GM19372 (cell line): ENCODE results near the gene TICAM1.
"Not testable (repeated sequence)": the region's sequence is repeated elsewhere in the genome, so short reads cannot be mapped to it uniquely, and the experiment has no call there.

Experiments
- ATAC-seq: cut with Tn5 transposase; IDR thresholded peaks from one replicate; pipeline ENCODE4 v1.9.1; 2021; ENCODE audit warnings: mild to moderate bottlenecking, low read depth, moderate library complexity; ENCODE audit not compliant: unreplicated experiment

Gene TICAM1

DNA sequence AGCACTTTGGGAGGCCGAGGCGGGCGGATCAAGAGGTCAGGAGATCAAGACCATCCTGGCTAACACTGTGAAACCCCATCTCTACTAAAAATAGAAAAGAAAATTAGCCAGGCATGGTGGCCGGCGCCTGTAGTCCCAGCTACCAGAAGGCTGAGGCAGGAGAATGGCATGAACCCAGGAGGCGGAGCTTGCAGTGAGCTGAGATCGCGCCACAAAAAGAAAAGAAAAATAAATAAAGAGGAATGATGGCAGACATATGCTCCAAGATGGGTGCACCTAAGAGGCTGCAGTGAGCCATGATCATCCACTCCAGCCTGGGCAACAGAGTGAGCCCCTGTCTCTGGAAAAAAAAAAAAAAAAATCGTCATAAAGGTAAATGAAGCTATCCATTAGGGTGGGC, 14.5 kb upstream of the TICAM1 start:
- ATAC-seq: not testable (repeated sequence)

DNA sequence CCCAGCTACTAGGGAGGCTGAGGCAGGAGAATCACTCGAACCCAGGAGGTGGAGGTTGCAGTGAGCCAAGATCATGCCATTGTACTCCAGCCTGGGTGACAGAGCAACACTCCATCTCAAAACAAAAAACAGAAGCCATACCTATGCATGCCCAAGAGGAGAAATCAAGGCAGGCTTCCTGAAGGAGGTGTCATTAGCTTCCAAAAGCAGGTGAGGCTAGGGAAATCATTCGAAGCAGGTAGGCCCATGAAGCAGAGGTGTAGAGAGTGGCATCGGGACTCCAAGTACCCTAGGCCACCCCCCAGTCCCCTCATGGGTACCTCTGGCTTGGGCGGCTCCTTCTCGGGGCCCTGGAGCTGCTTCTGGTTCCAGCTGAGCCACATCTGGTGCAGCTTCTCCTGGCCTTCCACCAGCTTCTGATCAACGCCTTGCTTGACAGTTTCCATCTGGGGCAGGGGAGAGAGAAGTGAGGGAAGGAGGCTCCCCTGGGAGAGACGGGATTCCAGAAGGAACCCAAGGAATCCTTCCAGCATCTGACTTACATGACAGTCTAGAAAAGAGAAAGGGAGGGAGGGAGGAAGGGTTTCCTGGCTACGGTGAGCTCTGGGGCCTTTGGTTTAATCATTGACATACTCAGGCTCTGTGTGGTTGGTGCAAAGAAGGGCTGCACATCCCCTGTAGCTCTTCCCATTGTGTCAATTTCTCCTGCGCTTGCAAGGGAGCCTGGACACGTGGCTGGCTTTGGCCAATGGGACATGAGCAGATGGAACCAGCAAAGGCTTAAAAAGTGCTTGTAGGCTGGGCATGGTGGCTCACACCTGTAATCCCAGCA, 13.1 kb upstream of the TICAM1 start:
- no peak for ATAC-seq

DNA sequence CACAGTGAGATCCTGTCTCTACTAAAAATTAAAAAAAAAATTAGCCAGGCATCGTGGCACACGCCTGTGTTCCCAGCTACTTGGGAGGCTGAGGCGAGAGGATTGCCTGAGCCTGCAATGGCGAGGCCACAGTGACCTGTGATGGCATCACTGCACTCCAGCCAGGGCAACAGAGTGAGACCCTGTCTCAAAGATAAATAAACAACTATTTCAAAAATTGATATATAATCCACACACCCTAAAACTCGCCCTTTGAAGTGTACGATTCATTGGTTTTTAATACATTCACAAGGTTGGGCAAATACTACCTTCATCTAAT, 12.1 kb upstream of the TICAM1 start:
- ATAC-seq: no peak

DNA sequence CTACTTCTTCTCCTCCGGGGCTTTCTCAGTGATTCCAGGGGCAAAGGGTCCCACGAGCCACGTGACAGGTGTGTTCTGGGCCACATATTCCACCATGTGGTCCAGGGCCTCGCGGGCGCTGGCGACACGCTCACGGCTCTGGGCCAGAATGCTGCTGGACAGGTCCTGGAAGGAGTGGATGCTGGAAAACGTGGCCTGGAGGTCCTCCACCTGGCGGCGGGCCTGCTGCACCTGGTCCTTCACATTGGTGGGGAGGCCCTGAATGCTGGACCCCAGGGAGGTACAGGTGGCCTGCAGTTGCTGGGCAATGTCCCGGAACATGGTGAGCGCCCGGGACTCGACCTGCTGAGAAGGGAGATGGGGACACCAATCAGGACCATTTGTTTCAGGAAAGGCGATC, 7.7 kb upstream of the TICAM1 start:
- no peak for ATAC-seq

DNA sequence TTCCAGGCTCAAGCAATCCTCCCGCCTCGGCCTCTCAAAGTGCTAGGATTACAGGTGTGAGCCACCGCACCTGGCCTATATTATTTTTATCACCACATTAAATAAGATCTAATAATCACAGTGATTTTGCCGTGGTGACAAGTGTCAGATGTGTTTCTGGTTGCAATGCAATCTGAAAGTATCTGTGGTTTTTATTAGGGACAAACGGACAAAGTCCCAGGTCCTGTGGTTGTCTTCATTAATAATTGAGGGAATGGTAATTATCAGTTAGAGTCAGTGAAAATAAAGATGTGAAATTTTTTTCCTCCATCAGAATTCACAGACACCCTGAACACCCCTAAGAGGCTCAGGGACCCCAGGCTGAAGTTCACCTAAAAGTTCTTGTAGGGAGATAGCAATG, 1.3 kb upstream of the TICAM1 start:
- no peak for ATAC-seq

DNA sequence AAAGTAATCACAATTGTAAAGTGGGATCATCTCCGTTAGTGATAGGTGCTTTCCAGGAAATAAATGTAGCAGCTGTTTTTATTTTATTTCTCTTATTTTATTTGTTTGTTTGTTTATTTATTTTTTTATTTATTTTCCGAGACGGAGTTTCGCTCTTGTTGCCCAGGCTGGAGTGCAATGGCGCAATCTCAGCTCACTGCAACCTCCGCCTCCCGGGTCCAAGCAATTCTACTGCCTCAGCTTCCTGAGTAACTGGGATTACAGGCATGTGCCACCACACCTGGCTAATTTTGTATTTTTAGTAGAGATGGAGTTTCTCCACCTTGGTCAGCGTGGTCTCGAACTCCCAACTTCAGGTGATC, 448 bp upstream of the TICAM1 start:
- ATAC-seq: not testable (repeated sequence)

DNA sequence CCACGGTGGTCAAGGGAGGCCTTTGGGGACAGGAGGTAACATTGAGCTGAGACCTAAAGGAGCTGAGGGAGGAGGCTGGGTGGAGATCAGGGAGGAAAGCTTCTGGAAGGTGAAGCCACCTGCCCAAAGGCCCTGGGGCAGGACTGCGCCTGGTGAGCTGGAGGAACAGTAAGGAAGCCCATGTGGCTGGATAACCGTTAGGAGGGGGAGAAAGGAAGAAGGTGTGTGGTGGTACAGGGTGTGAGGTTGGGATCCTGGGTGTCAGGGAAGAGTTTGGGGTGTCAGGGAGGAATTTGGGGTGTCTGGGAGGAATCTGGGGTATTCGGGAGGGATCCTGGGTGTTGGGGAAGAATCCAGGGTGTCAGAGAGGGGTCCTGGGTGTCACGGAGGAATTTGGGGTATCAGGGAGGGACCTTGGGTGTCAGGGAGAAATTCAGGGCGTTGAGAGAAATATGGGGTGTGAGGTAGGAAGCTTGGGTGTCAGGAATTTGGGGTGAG, 695 bp downstream of the TICAM1 start:
- ATAC-seq: no peak

DNA sequence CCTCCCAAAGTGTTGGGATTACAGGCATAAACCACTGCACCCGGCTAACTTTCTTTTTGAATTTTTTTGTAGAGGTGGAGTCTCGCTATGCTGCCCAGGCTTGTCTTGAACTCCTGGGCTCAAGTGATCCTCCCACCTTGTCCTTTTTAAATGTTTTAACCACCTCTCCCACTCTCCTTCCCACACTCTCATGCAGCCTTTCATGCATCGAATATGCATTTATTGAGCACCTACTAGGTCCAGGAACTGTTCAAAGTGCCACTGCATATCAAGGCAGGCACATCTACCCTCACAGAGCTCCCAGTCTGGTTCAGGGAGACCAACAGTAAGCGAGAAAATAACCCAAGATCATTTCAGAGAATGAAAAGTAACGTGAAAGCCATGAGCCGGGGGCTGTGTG, 1.2 kb downstream of the TICAM1 start:
- no peak for ATAC-seq

DNA sequence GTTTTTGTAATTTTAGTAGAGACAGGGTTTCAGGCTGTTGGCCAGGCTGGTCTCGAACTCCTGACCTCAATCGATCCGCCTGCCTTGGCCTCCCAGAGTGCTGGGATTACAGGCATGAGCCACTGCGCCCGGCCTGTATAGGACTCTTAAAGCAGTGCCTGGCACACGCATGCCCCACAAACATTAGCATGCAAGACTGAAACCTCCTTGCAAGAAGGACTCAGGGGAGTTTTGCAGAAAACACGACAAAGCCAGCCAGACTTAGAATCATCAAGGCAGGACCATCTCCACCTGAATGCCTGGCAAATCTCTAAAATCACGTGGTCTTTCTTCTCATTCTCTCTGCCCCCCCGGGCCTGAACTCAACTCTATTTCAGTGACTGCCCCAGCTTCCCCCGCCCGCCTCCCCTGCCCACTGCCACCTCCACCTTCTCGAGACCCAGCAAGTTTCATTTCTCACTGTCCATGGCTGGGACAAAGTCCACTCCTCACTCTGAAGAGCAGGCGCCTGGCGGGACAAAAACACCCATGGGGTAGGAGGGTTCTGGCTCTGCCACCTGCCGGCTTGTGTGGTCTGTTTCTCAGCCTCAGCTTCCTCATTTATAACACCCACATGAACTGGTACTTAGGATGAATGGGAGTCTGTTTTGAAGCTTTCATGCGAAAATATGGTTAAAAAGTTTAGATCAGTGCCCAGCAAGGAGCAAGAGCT, 2.4 kb downstream of the TICAM1 start:
- no peak for ATAC-seq

DNA sequence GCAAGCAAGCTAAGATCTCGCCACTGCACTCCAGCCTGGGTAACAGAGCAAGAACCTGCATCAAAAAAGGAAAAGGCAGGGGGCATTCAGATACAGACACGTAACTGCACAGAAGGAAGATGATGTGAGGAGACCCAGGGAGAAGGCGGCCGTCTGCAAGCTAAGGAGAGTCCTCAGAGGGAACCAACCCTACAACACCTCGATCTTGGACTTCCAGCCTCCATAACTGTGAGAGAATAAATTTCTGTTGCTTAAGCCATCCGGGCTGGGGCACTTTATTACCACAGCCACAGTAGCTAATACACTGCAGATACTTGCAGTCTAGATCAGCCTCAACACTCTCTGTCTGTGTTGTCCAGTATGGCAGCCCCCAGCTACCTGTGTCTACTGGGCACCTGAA, 7.9 kb downstream of the TICAM1 start:
- ATAC-seq: no peak

DNA sequence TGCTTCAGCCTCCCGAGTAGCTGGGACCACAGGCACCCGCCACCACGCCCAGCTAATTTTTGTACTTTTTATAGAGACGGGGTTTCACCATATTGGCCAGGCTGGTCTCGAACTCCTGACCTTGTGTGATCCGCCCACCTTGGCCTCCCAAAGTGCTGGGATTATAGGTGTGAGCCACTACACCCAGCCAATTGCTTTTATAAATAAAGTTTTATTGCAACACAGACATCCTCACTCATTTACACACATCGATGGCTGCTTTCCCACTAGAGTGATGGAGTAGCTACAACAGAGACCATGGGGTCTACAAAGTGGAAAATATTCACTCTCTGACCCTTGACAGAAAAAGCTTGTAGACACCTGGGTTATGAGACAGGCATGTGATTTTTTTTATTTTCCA, 9.2 kb downstream of the TICAM1 start:
- ATAC-seq: not testable (repeated sequence)

DNA sequence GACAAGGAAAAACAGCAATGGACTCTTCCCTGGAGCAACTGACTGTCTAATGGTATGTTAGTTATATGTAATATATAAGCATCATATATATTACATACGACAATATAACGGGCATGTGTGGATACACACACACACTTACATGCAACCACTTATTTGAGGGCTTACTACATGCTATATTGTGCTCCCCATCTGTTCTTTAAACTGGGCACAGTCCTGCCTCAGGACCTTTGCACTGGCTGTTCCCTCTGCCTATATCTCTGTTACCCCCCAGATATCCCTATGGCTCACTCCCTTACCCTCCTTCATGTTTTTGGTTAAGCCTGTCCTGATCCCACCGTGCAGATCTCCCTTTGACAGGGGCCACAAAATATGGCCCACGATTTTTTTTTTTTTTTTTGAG, 10.2 kb downstream of the TICAM1 start:
- no peak for ATAC-seq

DNA sequence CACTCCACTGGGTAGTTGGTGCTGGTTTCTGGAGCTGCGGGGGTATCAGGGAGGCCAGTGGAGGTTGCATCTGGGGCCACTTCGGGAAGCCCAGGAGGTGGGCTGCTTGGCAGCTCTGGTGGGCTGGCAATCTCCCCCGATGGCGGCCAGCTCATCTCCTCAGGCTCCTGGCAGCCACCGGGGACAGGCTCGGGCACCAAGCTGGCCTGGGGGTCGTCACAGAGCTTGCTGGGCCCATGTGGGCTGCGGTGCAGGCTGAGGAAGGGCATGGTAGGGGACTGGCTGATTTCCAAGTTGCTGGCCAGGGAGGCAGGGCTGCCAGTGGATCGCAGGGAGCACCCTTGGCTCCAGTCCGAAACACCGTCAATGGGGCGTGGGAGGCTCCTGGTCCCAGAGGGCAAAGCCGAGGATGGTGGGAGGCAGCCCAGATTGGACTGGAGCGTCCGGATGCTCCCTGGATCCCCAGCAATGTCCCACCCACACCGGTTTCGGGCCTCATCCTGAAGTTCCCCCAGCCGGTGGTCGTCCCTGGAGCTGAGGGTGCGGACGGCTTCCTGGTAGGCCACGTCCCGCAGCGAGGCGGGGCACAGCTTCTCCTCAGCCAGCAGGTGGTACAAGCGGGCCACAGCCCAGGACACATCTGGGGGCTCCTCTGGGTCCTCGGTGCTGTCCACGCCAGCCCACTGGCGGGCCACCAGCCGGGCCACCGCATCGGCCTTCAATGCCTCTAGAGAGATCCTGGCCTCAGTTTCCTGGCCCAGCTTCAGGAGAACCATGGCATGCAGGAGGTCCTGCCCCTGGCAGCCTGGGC, 13.8 kb downstream of the TICAM1 start:
- ATAC-seq: no peak

DNA sequence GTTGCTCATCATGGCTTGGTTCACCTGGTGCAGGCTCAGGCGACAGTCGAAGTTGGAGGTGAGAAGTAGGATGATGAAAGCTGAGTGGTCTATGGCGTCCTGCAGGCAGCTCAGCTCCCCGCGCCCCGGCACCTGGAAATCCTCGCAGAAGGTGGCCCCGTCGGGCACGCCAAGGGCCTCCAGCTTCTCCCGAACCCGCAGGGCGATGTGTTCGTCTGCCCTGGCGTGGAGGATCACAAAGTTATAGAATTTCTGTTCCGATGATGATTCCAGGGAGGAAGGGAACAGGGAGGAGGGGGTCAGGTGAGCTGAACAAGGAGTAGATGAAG, 14.6 kb downstream of the TICAM1 start:
- no peak for ATAC-seq

DNA sequence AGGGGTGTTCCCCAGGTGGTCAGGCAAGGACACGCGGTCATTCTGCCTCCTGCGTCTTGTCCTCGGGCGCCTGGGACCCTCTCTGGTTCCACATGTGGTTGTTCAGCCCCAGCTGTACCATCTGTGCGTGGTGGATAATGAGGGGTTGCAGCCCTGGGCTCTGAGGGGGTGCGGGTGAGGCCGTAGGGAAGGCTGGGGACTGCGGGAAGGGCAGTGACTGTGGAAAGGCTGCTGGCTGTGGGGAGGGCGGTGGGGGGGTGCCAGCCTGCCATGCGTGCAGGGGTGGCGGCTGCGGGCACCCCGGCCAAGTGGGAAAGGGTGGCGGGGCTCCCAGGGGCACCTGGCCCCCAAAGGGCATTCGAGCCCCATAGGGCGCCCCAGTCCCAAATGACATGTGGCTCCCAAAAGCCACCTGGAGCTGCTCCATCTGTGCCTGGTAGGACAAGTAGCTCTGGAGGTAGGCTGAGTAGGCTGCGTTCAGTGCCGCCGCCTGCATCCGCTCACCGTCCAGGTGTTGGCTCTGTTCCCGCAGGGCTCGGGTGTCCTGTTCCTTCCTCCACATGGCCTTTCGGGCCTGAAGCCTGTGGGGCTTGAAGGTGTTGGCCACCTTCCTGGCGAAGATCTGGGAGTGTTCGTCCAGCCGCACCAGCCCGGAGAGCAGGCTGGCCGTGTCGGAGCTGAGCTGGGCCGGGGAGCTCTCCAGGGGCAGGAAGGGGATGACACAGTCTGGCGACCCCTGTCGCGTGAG, 15.1 kb downstream of the TICAM1 start:
- no peak for ATAC-seq

DNA sequence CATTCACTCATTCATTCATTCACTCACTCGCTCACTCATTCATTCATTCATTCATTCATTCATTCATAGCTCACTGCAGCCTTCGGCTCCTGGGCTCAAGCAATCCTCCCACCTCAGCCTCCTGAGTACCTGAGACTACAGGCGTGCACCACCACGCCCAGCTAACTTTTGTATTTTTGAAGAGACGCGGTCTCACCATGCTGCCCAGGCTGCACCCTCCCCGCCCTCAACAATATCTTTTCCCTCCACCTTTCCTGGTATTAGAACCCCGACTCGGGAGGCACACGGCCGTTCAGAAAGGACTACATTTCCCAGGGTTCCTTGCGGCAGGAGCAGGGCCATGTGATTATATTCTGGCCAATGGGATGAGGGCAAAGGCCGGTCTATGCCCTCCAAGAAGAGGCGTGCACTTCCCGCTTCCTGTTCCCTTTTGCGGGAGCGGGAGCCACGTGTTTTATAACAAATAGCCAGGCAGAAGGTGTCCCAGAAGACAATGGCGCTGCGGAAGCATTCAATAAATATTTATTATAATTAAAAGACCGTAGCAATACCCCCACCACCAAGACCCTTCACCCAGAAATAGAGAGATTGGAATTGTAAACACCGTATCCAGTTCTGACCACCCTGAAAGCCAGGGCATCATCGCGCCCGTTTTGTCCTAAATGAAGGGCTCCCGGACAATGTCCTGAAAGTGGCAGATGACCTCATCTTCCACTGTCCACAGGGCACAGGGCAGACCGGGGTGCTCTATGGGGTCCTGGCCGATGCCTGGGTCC, 15.9 kb downstream of the TICAM1 start:
- no peak for ATAC-seq

DNA sequence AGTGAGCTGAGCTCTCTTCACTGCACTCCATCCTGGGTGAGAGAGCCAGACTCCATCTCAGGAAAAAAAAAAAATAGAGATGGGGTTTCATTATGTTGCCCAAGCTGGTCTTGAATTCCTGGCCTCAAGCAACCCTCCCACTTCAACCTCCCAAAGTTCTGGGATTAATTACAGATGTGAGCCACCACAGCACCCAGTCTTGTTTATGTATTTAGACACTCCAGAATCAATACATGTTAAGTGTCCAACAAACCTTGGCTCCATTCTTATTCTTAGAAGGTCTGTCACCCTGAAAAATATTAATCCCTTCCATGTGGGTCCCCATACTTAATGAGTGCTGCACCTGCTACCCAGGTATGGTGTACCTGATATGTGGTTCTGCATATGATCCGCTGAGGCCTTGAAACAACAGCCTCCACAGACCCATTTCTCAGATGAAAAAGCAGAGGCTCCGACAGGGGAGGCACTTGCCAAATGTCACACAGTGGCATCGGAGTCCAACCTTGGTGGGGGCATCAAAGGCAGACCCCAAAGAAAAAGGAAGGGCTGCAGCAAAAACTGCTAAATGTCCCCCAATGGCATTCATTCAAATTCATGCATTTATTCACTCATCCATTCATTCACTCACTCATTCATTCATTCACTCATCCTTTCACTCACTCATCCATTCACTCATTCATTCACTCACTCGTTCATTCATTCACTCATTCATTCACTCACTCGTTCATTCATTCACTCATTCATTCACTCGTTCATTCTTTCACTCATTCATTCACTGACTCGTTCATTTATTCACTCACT, 16.7 kb downstream of the TICAM1 start:
- ATAC-seq: no peak

DNA sequence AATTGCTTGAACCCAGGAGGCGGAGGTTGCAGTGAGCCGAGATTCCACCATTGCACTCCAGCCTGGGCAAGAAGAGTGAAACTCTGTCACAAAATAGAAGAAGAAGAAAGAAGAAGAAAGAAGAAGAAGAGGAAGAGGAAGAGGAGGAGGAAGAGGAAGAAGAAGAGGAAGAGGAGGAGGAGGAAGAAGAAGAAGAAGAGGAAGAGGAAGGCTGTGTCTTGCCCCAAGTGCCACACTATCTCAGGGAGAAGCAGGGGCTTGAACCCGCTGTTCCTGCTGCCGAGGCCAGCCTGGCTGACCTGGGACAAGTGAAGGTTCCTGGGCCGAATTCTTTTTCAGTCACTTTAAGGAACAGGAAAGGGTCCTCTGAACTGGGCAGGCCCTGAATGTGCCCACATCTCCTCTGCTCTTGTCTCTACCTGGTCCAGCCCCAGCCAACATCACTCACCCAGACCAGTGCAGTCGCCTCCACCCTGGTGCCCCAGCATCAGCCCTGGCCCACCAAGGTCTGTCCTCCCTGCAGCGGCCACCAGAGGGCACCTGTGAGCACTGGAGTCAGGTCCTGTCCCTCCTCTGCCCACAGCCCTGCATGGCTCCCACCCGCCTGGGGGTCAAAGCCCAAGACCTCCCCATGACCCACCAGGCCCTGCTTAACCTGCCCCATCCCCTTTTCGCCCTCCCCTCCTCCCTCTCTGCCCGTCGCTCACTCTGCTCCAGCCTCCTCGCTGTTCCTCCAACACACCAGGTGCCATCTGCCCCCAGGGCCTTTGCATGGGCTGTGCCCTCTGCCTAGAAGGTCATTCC, 20.0 kb downstream of the TICAM1 start:
- ATAC-seq: no peak
